Transverse colon (tissue), 4 donors: Measurements from ENCODE around the gene DTX1. TPM values are rescaled to one million over a fixed set of nuclear protein-coding genes. Genes with fewer than 3 reads are reported as not detected.

Experiments
- DNase-seq: peaks from one replicate; pipeline ENCODE4 v3.0.0-alpha.2; 2019
- H3K27ac ChIP-seq, 4 donors: fragments of 200-600 bp; sonication (generic); 2 replicates each; pipeline ENCODE4 v1.5.1; 2016 to 2018; ENCODE audit warnings: inconsistent platforms in 4 of 4
- H3K27me3 ChIP-seq: fragments of 200-600 bp; sonication (generic); 2 replicates; pipeline ENCODE4 v1.5.1; 2017; ENCODE audit warnings: inconsistent platforms
- H3K36me3 ChIP-seq, 4 donors: fragments of 200-600 bp; sonication (generic); 2 replicates each; pipeline ENCODE4 v1.5.1; 2017 to 2019; ENCODE audit warnings: inconsistent platforms in 4 of 4
- H3K4me1 ChIP-seq, 4 donors: fragments of 200-600 bp; sonication (generic); 2 replicates each; pipeline ENCODE4 v1.5.1; 2017 to 2020; ENCODE audit warnings: inconsistent platforms in 4 of 4
- H3K4me3 ChIP-seq, 4 donors: fragments of 200-600 bp; sonication (generic); 1 replicate in 1 of 4; 2 replicates in 3 of 4; pipeline versions ENCODE4 v1.5.1 to v1.6.1; 2017 to 2019; ENCODE audit warnings: inconsistent platforms in 4 of 4
- H3K9me3 ChIP-seq, 2 donors: fragments of 200-600 bp; sonication (generic); 2 replicates each; pipeline ENCODE4 v1.5.1; 2017 to 2019; ENCODE audit warnings: inconsistent platforms in 2 of 2
- EP300 ChIP-seq: sonication (generic); formaldehyde crosslinking; IDR thresholded peaks from one replicate; pipeline ENCODE4 v1.6.1; 2017; ENCODE audit warnings: antibody characterized with exemption, low read depth
- POLR2A ChIP-seq: fragments of 450-650 bp; IDR thresholded peaks from one replicate; pipeline ENCODE4 v1.6.1; 2016; ENCODE audit warnings: antibody characterized with exemption, mild to moderate bottlenecking, moderate library complexity
- POLR2AphosphoS5 ChIP-seq, 3 donors: sonication (generic); formaldehyde crosslinking; IDR thresholded peaks; one replicate each; pipeline ENCODE4 v1.6.1; 2016; ENCODE audit warnings: antibody characterized with exemption in 3 of 3
- WGBS, 2 donors: methylation state at CpG; one replicate each; pipeline ENCODE4 v1.1.5; 2018; ENCODE audit warnings: low coverage in 1 of 2; 5-methylcytosine and 5-hydroxymethylcytosine counted together
- in situ Hi-C, 4 donors: fragments of 200-750 bp; cut with MboI; loops; one replicate each; pipeline versions ENCODE4 v1.15.0 to v1.15.1; 2017; ENCODE audit warnings: low sequenced_read_pairs in 3 of 4, low pct_ligation_motif_present in 1 of 4, low pct_unique_long_range_greater_than_20kb in 1 of 4
- intact Hi-C: fragments of 100-400 bp; cut with DNase I; formaldehyde crosslinking; loops from one replicate; pipeline ENCODE4 v1.15.1; 2023; ENCODE audit warnings: low total_unique reads
- total RNA-seq, 4 donors: library from RNA; depleted of rRNA; stranded (reverse); fragments of >200 nt; gene quantifications; one replicate each; pipeline ENCODE4 v1.1.0, GENCODE V29; 2016
- TF ChIP-seq, protein P1 (sequence below), 5 experiments: fragments of 200-600 bp in 3 of 5; fragments of 450-650 bp in 2 of 5; sonication (generic) in 3 of 5; IDR thresholded peaks; 1 replicate in 2 of 5; 2 replicates in 3 of 5; pipeline ENCODE4 v1.5.1; 2016 to 2017; ENCODE audit warnings: antibody characterized with exemption in 5 of 5, inconsistent platforms in 3 of 5, mild to moderate bottlenecking in 2 of 5, moderate library complexity in 1 of 5

The DTX1 gene
- total RNA-seq, 4 donors from 2014 or later, result 1.00 to 4.3 (median 3.0) TPM

DNA sequence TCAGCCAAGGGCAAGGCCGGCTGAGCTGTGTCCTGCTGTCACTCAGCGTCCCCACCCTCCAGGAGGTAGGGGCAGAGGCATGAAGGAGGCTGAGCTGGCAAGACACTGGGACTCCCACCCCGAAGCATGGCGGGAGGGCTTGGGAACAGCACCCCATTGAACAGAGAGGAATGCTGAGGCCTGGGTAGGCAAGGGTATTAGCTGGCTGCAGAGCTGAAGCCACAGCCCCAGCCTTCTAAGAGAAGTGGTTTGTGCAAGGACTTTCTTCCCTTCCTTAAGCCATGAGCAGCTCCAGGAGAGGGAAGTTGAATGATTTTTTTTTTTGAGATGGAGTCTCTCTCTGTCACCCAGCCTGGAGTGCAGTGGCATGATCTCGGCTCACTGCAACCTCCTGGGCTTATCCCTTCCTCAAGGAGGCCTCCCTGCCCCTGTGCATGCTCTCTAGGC, 86.4 kb downstream of the DTX1 start:
- no peaks in the 10 kb centered on the region for H3K9me3 ChIP-seq
- in situ Hi-C loops, result no loop called here
- DNase-seq, result no peak
- intact Hi-C loops, result no loop called here
- TF ChIP-seq POLR2A (no peak), POLR2AphosphoS5 (IDR thresholded peaks at IDR 0.05) (no peak), EP300 (no peak)
- TF ChIP-seq, protein P1, sequence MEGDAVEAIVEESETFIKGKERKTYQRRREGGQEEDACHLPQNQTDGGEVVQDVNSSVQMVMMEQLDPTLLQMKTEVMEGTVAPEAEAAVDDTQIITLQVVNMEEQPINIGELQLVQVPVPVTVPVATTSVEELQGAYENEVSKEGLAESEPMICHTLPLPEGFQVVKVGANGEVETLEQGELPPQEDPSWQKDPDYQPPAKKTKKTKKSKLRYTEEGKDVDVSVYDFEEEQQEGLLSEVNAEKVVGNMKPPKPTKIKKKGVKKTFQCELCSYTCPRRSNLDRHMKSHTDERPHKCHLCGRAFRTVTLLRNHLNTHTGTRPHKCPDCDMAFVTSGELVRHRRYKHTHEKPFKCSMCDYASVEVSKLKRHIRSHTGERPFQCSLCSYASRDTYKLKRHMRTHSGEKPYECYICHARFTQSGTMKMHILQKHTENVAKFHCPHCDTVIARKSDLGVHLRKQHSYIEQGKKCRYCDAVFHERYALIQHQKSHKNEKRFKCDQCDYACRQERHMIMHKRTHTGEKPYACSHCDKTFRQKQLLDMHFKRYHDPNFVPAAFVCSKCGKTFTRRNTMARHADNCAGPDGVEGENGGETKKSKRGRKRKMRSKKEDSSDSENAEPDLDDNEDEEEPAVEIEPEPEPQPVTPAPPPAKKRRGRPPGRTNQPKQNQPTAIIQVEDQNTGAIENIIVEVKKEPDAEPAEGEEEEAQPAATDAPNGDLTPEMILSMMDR (IDR thresholded peaks at IDR 0.05), result no peak
- H3K27ac ChIP-seq, result peak overlapping the region; percentile 53 to 66 (median 60)
- no peaks in the 10 kb centered on the region for H3K27me3 ChIP-seq
- H3K4me3 ChIP-seq, result no peak overlapping the region
- WGBS, 2 donors, result 46 to 58% methylated on average over 2 to 5 of the region's 5 CpGs
- no peaks in the 10 kb centered on the region for H3K36me3 ChIP-seq
- H3K4me1 ChIP-seq, result peaks cover 0 to 18% (median 15%) of the 10 kb centered on the region in 4 donors

DNA sequence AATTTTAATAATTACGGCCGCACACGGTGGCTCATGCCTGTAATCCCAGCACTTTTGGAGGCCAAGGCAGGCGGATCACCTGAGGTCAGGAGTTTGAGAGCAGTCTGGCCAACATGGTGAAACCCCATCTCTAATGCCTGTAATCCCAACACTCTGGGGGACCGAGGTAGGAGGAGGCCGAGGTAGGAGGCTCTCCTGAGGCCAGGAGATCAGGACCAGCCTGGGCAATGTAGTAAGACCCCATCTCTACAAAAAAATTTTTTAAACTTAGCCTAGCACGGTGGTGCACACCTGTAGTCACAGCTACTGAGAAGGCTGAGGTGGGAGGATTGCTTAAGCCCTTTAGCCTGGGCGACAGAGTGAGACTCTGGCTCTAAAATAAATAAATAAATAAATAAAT, 87.4 kb downstream of the DTX1 start:
- WGBS, 2 donors, result 87% methylated on average over 8 of the region's 8 CpGs; no CpG with 5 or more reads in 1 of the 2 donors

DNA sequence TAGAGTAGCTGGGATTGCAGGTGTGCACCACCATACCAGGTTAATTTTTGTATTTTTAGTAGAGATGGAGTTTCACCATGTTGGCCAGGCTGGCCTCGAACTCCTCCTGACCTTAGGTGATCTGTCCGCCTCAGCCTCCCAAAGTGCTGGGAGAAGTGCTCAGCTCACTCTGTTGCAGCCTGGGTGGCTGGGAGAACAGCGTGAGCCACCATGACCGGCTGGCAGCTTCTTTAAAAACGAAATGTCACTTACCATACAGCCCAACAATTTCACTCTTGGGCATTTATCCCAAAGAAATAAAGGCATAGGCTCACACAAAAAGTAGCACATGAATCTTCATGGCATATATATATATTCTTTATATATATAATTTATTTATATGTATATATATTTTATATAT, 88.3 kb downstream of the DTX1 start:
- Histone ChIP-seq H3K4me1 (peaks cover 5 to 23% (median 22%) of the 10 kb centered on the region in 4 donors), H3K27ac (no peak overlapping the region), H3K36me3 (no peaks in the 10 kb centered on the region), H3K27me3 (no peaks in the 10 kb centered on the region), H3K9me3 (no peaks in the 10 kb centered on the region), H3K4me3 (no peak overlapping the region)
- TF ChIP-seq EP300 (no peak), POLR2AphosphoS5 (IDR thresholded peaks at IDR 0.05) (no peak), POLR2A (no peak)
- TF ChIP-seq, protein P1 (IDR thresholded peaks at IDR 0.05), result no peak
- DNase-seq, result no peak
- in situ Hi-C loops (no loop called here), intact Hi-C loops (no loop called here)
- WGBS, 2 donors, result 70 to 81% methylated on average over 4 to 5 of the region's 5 CpGs

More for the DNA sequence above, 87.4 kb downstream of the DTX1 start:
- DNase-seq, result no peak
- H3K4me3 ChIP-seq, result no peak overlapping the region
- peaks cover 0 to 18% (median 15%) of the 10 kb centered on the region in 4 donors for H3K4me1 ChIP-seq
- H3K27ac ChIP-seq, result no peak overlapping the region
- in situ Hi-C loops (no loop called here), intact Hi-C loops (no loop called here)
- TF ChIP-seq, protein P1 (IDR thresholded peaks at IDR 0.05), result no peak
- TF ChIP-seq POLR2A (no peak), POLR2AphosphoS5 (IDR thresholded peaks at IDR 0.05) (no peak), EP300 (no peak)
- H3K36me3 ChIP-seq, result no peaks in the 10 kb centered on the region
- H3K9me3 ChIP-seq, result no peaks in the 10 kb centered on the region
- no peaks in the 10 kb centered on the region for H3K27me3 ChIP-seq

DNA sequence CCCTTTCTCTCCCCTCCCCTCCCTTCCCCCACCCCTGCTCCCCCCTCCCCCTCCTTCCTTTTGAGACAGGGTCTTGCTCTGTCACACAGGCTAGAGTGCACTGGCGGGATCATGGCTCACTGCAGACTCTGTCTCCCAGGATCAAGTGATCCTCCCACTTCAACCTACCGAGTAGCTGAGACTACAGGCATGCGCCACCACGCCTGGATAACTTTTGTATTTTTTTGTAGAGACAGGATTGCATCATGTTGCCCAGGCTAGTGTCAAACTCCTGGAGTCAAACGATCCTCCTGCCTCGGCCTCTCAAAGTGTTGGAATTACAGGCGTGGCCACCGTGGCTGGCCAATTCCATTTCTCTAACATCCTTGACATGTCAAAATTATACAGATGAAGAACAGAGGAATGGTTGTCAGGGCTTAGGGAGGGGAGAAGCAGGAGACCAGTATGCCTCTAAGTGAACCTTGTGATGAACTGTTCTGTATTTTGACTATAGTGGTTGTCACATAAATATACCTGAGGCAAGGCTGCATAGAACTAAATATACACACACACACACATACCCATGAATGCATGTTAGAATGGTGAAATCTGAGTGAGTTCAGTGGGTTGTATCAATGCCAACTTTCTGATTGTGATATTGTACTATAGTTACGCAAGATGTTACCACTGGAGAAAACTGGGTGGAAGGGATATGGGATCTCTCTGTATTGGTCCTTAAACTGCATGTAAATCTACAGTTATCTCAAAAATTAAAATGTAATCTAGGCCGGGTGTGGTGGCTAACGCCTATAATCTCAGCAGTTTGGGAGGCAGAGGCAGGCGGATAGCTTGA, 89.4 kb downstream of the DTX1 start:
- no peak for TF ChIP-seq POLR2AphosphoS5 (IDR thresholded peaks at IDR 0.05)
- TF ChIP-seq POLR2A, result no peak
- no peak for TF ChIP-seq EP300
- TF ChIP-seq, protein P1 (IDR thresholded peaks at IDR 0.05), result no peak
- no peak for DNase-seq
- intact Hi-C loops (no loop called here), in situ Hi-C loops (no loop called here)
- peaks cover 4% of the 10 kb centered on the region for H3K27me3 ChIP-seq
- no peaks in the 10 kb centered on the region for H3K36me3 ChIP-seq
- H3K9me3 ChIP-seq, result no peaks in the 10 kb centered on the region
- WGBS, 2 donors, result 80 to 83% methylated on average over 2 to 12 of the region's 12 CpGs
- H3K4me1 ChIP-seq, result peaks cover 6 to 25% (median 24%) of the 10 kb centered on the region in 4 donors
- H3K4me3 ChIP-seq, result no peak overlapping the region
- no peak overlapping the region for H3K27ac ChIP-seq
